Mucosa of rectum (tissue), 2 donors: ENCODE data around the gene IGSF22.

Source experiments
- H3K27ac ChIP-seq, 2 donors: one replicate each; pipeline ENCODE4 v1.7.0; 2013; ENCODE audit warnings: inconsistent platforms in 2 of 2, low read depth in 2 of 2, low read length in 2 of 2
- H3K27me3 ChIP-seq, 2 donors: one replicate each; pipeline ENCODE4 v1.7.0; 2013; ENCODE audit warnings: low read length in 2 of 2; ENCODE audit not compliant: control insufficient read depth in 2 of 2, insufficient read depth in 2 of 2
- H3K36me3 ChIP-seq, 2 donors: one replicate each; pipeline ENCODE4 v1.7.0; 2013; ENCODE audit warnings: low read length in 2 of 2; ENCODE audit not compliant: control insufficient read depth in 2 of 2, insufficient read depth in 2 of 2
- H3K4me1 ChIP-seq, 2 donors: one replicate each; pipeline ENCODE4 v1.7.0; 2013; ENCODE audit warnings: low read length in 2 of 2, mild to moderate bottlenecking in 1 of 2; ENCODE audit not compliant: control insufficient read depth in 2 of 2, insufficient read depth in 2 of 2
- H3K4me3 ChIP-seq, 2 donors: one replicate each; pipeline ENCODE4 v1.7.0; 2013; ENCODE audit warnings: low read length in 2 of 2
- H3K9ac ChIP-seq, 2 donors: one replicate each; pipeline ENCODE4 v1.7.0; 2013; ENCODE audit warnings: low read length in 2 of 2, low read depth in 1 of 2, mild to moderate bottlenecking in 1 of 2
- H3K9me3 ChIP-seq, 2 donors: one replicate each; pipeline ENCODE4 v1.7.0; 2013; ENCODE audit warnings: low read length in 2 of 2; ENCODE audit not compliant: control insufficient read depth in 2 of 2
- donor health status: healthy.
- donor health status: Normal muscosa, but diverticular disease.

IGSF22 gene

DNA sequence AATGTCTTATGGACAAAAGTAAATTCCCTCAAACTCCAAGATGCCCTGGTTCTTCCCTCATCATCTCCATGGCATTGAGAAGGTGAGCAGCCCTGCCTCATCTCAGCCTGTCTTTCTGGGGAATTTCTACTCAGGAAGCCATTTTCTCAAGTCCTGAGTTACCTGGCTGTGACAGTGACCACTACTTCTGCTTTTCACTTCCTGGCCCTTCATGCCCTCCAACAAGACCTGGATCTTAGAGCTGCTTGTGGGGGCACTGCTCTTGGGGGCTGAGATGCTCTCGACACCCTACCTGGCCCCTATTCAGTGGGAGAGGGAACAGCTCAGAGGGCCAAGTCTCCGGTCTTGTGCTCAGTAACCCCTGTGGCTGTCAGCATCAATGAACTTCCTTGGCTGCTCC is 5.5 kb upstream of the IGSF22 start:
- Histone ChIP-seq H3K36me3 (no peaks in the 10 kb centered on the region), H3K4me1 (no peaks in the 10 kb centered on the region), H3K27ac (no peak overlapping the region), H3K9me3 (no peaks in the 10 kb centered on the region), H3K27me3 (no peaks in the 10 kb centered on the region), H3K9ac (no peak overlapping the region), H3K4me3 (no peak overlapping the region)

GRCh38 chr11:18730020-18730419 is 4.0 kb upstream of the IGSF22 start:
- Histone ChIP-seq H3K9me3 (no peaks in the 10 kb centered on the region), H3K9ac (no peak overlapping the region), H3K27me3 (no peaks in the 10 kb centered on the region), H3K4me1 (no peaks in the 10 kb centered on the region), H3K36me3 (no peaks in the 10 kb centered on the region), H3K4me3 (no peak overlapping the region), H3K27ac (no peak overlapping the region)

- Histone ChIP-seq H3K9me3 (no peaks in the 10 kb centered on the region), H3K27me3 (no peaks in the 10 kb centered on the region), H3K4me1 (no peaks in the 10 kb centered on the region), H3K9ac (no peak overlapping the region), H3K4me3 (no peak overlapping the region), H3K36me3 (no peaks in the 10 kb centered on the region), H3K27ac (no peak overlapping the region)
These were observed 3.4 kb upstream of the IGSF22 start for GRCh38 chr11:18729426-18729825.

DNA sequence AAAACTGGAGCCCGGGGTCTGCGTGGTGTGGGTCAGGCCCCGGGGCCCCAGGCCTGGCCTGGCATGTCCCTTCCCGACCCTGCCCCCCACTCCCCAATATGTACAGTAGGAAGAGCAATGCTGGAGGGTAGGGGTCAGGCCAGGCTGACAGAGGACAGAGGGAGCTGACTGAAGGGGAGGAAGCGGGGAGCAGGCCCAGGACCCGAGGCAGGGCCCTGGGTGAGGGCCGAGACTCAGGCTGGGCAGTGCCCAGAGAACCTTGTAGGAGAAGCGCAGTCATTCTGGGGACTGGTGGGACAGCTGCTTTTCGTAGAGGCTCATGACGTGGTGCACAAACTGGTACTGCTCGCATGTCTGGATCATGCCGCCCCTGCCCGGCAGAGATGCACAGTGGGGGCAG is 2.7 kb upstream of the IGSF22 start:
- H3K4me1 ChIP-seq, result no peaks in the 10 kb centered on the region
- no peaks in the 10 kb centered on the region for H3K27me3 ChIP-seq
- H3K36me3 ChIP-seq, result no peaks in the 10 kb centered on the region
- H3K9me3 ChIP-seq, result no peaks in the 10 kb centered on the region
- H3K27ac ChIP-seq, result no peak overlapping the region
- H3K9ac ChIP-seq, result no peak overlapping the region
- no peak overlapping the region for H3K4me3 ChIP-seq

DNA sequence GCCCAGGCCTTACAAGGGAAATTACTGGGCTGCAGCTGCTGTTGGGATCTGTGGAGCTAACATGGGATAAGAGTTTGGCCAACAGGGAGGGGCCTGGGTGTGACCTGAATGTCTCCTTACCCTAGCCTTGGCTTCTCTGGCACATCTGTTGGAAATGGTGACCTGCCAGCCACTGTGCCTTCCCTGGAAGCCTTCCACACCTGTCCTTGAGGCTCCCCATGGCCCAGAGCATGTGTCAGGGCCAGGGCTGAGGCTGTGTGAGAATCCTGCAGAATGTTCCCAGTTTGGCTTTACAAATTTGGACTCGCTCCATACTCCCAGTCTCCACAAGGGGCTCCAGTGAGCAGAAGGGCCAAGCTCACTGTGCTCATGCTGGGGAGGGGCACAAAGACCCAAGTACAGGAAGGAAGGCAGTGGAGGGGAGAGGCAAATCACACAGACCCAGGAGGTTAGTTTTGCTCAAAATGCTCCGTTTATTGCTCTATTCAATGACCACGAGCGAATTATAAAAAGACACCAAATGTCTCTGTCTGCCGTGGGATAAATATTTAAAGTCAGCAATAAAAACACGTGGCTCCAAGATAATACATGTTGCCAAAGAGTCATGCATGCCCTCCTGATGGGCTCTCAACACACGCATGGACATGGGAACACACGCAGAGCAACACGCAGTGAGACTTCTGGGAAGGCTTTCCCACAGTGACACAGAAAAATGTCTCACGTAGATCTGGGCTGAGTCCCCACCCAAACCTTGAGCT is 1.7 kb upstream of the IGSF22 start:
- H3K36me3 ChIP-seq, result no peaks in the 10 kb centered on the region
- H3K9ac ChIP-seq, result no peak overlapping the region
- H3K4me1 ChIP-seq, result no peaks in the 10 kb centered on the region

DNA sequence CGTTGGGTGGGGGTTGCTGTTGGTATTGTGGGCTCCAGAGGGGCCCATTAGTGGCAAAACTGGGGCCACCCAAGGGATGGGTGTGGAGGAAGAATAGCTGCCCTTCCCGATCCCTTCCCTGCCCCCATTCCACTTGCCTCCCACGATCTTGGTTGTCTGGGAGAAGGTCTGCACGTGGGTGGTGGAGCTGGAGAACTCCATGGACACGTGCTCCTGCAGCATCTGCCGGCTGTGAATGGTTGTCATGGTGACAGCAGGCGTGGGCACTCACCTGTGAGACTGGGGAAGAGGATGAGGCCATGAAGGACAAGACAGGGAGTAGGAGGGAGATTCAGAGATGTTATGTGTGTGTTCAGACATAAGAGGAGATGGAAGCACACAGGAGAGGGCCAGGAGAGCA is 2.0 kb downstream of the IGSF22 start:
- Histone ChIP-seq H3K27me3 (no peaks in the 10 kb centered on the region), H3K36me3 (no peaks in the 10 kb centered on the region), H3K27ac (no peak overlapping the region), H3K9me3 (no peaks in the 10 kb centered on the region), H3K9ac (no peak overlapping the region), H3K4me1 (peaks cover 8 to 10% of the 10 kb centered on the region in 2 donors), H3K4me3 (no peak overlapping the region)

More for the DNA sequence above, 1.7 kb upstream of the IGSF22 start:
- Histone ChIP-seq H3K27ac (no peak overlapping the region), H3K4me3 (no peak overlapping the region), H3K27me3 (no peaks in the 10 kb centered on the region), H3K9me3 (no peaks in the 10 kb centered on the region)

- no peaks in the 10 kb centered on the region for H3K9me3 ChIP-seq
- H3K4me1 ChIP-seq, result peaks cover 8 to 10% of the 10 kb centered on the region in 2 donors
- no peak overlapping the region for H3K27ac ChIP-seq
- peak overlapping the region in 1 of 2 donors; percentile 75 for H3K4me3 ChIP-seq
- H3K27me3 ChIP-seq, result no peaks in the 10 kb centered on the region
- no peak overlapping the region for H3K9ac ChIP-seq
- H3K36me3 ChIP-seq, result no peaks in the 10 kb centered on the region
These were observed 3.7 kb downstream of the IGSF22 start for GRCh38 chr11:18722293-18722637.

GRCh38 chr11:18721561-18722292 is 4.3 kb downstream of the IGSF22 start:
- H3K27ac ChIP-seq, result no peak overlapping the region
- no peaks in the 10 kb centered on the region for H3K9me3 ChIP-seq
- peak overlapping the region; percentile 71 to 75 for H3K4me3 ChIP-seq
- peak overlapping the region; percentile 56 to 68 for H3K9ac ChIP-seq
- H3K36me3 ChIP-seq, result no peaks in the 10 kb centered on the region
- peaks cover 8 to 10% of the 10 kb centered on the region in 2 donors for H3K4me1 ChIP-seq
- H3K27me3 ChIP-seq, result no peaks in the 10 kb centered on the region

- Histone ChIP-seq H3K4me3 (peak overlapping the region; percentile 71 to 75), H3K9ac (peak overlapping the region; percentile 56 to 68), H3K36me3 (no peaks in the 10 kb centered on the region), H3K27ac (no peak overlapping the region), H3K27me3 (no peaks in the 10 kb centered on the region), H3K9me3 (no peaks in the 10 kb centered on the region), H3K4me1 (peaks cover 8 to 10% of the 10 kb centered on the region in 2 donors)
These were observed 5.0 kb downstream of the IGSF22 start for GRCh38 chr11:18720808-18721560.
